ENCODE results near the gene NKIRAS2. TPM values are rescaled to one million over a fixed set of nuclear protein-coding genes. Genes with fewer than 3 reads are reported as not detected.

The NKIRAS2 gene
- 45.6 TPM for total RNA-seq

DNA sequence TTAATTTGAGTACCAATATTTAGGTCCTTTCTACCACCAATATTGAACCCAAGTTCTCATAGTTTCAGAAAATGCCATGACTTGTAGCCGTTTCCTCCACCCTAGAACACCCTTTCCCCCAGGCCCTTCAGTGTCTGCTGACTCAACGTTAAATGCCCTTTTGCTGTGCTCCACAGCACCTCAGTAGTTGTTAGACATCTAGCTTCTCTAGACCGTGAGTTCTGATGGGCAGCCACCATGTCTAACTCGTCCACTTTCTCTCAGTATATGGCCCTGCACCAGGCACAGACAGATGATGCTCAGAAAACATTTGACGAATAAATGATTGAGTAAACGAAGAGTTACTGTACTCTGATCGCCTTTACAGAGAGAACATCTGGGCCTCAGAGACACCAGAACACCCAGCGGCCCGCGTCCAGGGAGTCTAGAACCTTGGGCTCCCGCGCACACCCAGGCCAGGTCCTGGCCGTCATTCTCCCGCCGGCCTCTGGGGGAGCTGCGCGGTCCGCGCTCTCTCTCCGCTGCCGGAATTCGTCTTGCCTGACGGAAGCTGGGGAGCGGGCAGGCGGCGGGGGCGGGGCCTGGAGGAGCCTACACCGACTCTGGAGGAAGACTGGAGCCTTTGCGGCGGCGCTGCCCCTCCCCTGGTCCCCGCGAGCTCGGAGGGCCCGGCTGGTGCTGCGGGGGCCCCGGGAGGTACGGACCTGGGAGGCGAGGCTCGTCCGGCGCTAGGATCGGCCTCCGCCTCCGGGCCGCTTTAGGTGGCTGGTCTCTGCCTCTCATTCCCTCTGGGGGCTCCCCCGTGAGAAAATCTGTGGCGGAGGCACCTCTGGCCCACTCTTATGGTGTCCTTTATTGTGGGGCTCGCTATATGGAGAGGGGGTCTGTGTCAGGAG is at the start of gene NKIRAS2:
NKIRAS2 (plus strand) TSS at position 582 of the 896 bp plus-strand sequence. CDS start 1,488 bp downstream, outside the sequence.

DNA sequence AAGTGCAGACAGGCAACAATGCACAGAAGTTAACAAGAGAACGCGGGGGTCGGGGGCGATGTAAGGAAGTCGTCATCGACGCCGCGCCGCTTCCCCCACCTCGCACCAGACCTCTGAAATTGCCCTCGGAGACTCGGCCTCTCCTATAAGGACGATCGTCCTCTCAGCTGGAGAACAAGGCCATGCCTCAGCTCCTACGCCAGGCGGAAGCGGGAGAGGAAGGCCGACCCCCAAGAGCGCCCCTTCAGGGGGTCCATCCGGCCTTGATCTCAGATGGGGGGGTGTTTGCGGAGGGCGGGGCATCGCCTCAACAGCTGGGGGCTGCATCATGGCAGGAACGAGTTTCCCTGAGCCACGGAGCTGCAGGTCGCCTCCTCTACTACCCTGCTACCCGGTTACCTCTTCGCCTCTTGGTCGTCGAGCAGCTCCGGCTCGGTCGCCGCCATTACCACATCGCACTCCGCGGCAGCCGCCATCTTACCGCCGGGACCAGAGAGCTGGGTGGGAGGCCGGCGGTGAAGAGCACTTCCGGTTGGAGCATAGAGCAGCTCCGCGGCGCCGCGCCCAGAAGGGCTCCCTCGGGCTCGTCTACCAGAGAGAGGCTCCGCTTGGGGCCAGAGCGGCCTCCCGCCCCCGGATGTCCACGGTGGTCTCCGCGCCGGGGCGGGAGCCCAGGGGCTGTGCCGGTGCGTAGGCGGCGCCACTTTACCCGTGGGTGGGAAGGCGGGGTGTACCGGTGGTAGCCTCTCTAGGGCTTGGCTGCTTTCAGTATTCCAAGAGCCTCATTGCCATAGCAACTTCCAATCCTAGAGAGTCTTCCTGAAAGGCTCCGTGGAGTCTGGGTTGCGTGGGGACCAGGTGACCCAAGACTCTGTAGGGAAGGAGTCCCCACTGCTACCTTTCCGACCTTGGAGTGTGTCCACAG is 2.7 kb upstream of the NKIRAS2 start, which contains the start of gene DNAJC7:
DNAJC7 (minus strand) TSS at position 499 of the 925 bp plus-strand sequence; CDS start at position 476, 23 bp downstream.

DNA sequence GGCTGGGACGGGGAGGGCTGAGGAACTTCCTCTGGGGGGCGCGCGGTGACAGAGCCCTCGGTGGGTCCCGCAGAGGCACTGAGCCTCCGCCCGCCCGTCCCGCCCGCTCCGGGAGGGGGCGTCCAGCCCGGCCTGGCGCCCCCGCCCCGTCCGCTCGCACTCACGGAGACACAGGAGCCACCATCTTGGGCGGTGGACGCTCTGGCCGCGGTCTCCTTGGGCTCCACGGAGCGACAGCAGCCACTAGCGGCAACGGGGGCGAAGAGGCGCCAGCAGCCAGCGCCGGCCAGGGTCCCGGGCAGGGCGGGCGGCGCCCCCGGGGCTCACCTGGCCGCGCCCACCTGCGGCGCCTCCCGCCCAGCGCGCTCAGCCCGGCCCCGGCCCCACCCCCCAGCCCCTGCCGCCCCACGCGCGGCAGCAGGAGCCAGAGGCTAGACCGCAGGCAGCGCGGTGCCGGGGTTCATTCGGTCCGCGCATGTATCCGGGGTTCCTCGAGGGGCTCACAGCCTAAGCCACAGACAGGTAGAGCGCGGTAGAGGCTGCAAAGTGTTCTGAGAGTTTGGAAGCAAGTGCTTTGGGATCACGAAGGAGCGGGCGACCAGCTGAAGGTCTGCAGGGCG is 30.6 kb downstream of the NKIRAS2 start, which contains the start of gene C17orf113:
C17orf113 (minus strand) TSS at position 209 of the 620 bp plus-strand sequence. CDS start 7,225 bp downstream, outside the sequence.

Other genes with a start within 250 kb of the NKIRAS2 start
- 104 TPM for gene JUP, start 233.4 kb upstream of the NKIRAS2 start, total RNA-seq
- gene P3H4, start 208.1 kb upstream of the NKIRAS2 start, total RNA-seq, result 34.0 TPM
- 167 TPM for gene FKBP10, start 207.1 kb upstream of the NKIRAS2 start, total RNA-seq
- gene NT5C3B, start 183.9 kb upstream of the NKIRAS2 start, total RNA-seq, result 70.3 TPM
- 0.16 TPM for gene KLHL10, start 182.3 kb upstream of the NKIRAS2 start, total RNA-seq
- 83.0 TPM for gene KLHL11, start 154.7 kb upstream of the NKIRAS2 start, total RNA-seq
- 145 TPM for gene ACLY, start 101.1 kb upstream of the NKIRAS2 start, total RNA-seq
- 2.9 TPM for gene ODAD4, start 89.5 kb upstream of the NKIRAS2 start, total RNA-seq
- gene CNP, start 53.3 kb upstream of the NKIRAS2 start, total RNA-seq, result 64.6 TPM
- gene DNAJC7, start 2.7 kb upstream of the NKIRAS2 start, total RNA-seq, result 103 TPM
- gene C17orf113, start 30.5 kb downstream of the NKIRAS2 start, total RNA-seq, result 7.9 TPM
- gene ZNF385C, start 78.4 kb downstream of the NKIRAS2 start, total RNA-seq, result 4.0 TPM
- gene DHX58, start 92.6 kb downstream of the NKIRAS2 start, total RNA-seq, result 6.3 TPM
- 28.9 TPM for gene KAT2A, start 101.3 kb downstream of the NKIRAS2 start, total RNA-seq
- not detected for gene HSPB9, start 102.7 kb downstream of the NKIRAS2 start, total RNA-seq
- gene RAB5C, start 134.9 kb downstream of the NKIRAS2 start, total RNA-seq, result 60.8 TPM
- not detected for gene KCNH4, start 161.1 kb downstream of the NKIRAS2 start, total RNA-seq
- 1.4 TPM for gene HCRT, start 165.4 kb downstream of the NKIRAS2 start, total RNA-seq
- 38.6 TPM for gene GHDC, start 174.4 kb downstream of the NKIRAS2 start, total RNA-seq